NCI-H2227 (cell line): ENCODE results near the gene MOGAT2.

Experiments used
- DNase-seq: peaks from one replicate; lab custom pipeline; 2025; ENCODE audit not compliant: unreplicated experiment; lab: John Stamatoyannopoulos, UW

The MOGAT2 gene

DNA sequence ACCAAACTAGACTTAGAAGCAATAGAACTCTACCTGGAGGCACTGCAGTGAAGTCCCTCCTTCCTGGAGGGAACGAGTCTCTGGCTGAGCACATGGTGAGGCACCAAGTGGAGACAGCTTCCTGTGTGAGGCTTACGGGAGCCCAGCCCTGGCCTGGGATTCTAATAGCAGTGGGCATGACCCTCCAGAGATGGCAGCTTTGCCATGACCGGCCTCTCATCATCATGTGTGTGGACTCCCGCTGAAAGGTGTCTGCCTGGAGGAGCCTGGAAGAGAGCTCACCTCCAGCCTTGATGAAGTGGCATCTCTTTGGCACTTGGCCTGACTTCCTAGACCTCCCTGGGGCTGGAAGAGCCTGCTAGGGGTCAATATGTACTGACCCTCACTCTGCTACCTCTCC is 58.9 kb downstream of the MOGAT2 start:
- no peak for DNase-seq

DNA sequence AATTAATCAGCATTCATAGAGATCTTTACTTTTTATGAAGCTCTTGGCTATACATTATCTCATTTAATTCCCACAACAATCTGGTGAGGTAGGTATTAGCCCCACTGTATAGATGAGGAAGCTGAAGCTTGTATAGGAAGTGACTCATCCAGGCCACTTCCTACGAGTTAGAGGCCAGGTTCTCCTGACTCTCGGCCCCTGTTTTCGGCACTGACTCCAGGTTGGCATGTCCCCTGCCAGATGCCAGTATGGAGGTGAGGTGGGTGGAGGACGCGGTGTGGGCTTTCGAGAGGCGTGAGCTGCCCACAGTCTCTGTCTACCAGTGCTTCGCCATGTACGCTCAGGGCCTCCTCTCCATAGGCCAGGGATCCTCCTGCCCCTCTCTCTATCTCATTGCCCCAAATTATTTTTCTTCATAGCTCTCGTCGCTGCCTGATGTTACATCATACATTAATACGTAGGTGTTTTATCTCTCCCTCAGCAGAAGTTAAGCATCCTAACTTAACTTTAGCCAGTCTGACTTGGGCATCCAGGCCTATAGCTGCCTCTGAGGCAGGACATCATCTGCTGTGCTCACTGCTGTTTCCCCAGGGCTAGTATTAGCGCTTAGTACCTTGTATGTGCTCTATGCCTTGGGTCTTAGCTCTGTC is 59.9 kb downstream of the MOGAT2 start:
- DNase-seq = no peak

- DNase-seq = no peak
Measured at GRCh38 chr11:75778962-75779361, 61.3 kb downstream of the MOGAT2 start.

GRCh38 chr11:75779960-75780359 is 62.3 kb downstream of the MOGAT2 start:
- DNase-seq = no peak

- DNase-seq = no peak
Measured at GRCh38 chr11:75780888-75781287, 63.2 kb downstream of the MOGAT2 start.

DNA sequence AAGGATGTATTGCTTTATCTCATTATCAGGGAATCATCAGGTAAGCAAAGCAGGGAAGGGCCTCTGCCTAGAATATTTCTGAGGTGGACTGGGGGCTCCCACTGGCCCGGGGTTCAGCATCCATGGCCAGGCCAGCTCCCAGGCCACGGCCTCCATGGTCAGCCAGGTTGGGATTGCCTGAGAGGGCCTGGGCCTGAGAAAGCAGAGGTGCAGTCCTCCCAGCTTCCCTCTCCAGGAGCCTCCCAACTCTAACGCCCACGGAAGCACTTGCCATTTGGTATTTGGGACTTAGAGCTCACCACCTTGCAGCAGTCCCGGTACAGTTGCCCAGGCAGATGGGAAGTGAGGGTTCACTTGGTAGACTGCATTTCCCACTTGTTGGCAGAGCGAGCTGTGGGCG is 63.7 kb downstream of the MOGAT2 start:
- DNase-seq = no peak

- DNase-seq = no peak
Measured at GRCh38 chr11:75781831-75782230, 64.2 kb downstream of the MOGAT2 start.
